ENCODE results near the gene IDH3A. TPM values are rescaled to one million over a fixed set of nuclear protein-coding genes. Genes with fewer than 3 reads are reported as not detected.

IDH3A gene
- polyA plus RNA-seq, 3 donors: 48.8 to 54.3 (median 52.6) TPM

- DNase-seq (ENCODE audit: extremely low read depth in 1 of 11, low read depth in 9 of 11, low spot score in 4 of 11): no peak
These were observed 43.8 kb downstream of the IDH3A start for GRCh38 chr15:78192826-78193594.

- no peak for DNase-seq (ENCODE audit: extremely low read depth in 1 of 11, low read depth in 9 of 11, low spot score in 4 of 11)
These were observed 44.8 kb downstream of the IDH3A start for GRCh38 chr15:78193731-78194567.

GRCh38 chr15:78194568-78194925 is 45.4 kb downstream of the IDH3A start:
- DNase-seq (ENCODE audit: extremely low read depth in 1 of 11, low read depth in 9 of 11, low spot score in 4 of 11): no peak

GRCh38 chr15:78195735-78196201 is 46.6 kb downstream of the IDH3A start:
- peak in 1 of 11 donors; percentile 12 for DNase-seq (ENCODE audit: extremely low read depth in 1 of 11, low read depth in 9 of 11, low spot score in 4 of 11)

GRCh38 chr15:78197632-78198031 is 48.5 kb downstream of the IDH3A start:
- DNase-seq (ENCODE audit: extremely low read depth in 1 of 11, low read depth in 9 of 11, low spot score in 4 of 11): no peak

GRCh38 chr15:78200276-78200930 is 51.2 kb downstream of the IDH3A start:
- DNase-seq (ENCODE audit: extremely low read depth in 1 of 11, low read depth in 9 of 11, low spot score in 4 of 11): no peak

- DNase-seq (ENCODE audit: extremely low read depth in 1 of 11, low read depth in 9 of 11, low spot score in 4 of 11): no peak
These were observed 52.4 kb downstream of the IDH3A start for GRCh38 chr15:78201281-78202190.

GRCh38 chr15:78203346-78204225 is 54.4 kb downstream of the IDH3A start:
- DNase-seq (ENCODE audit: extremely low read depth in 1 of 11, low read depth in 9 of 11, low spot score in 4 of 11): no peak

- peak in 4 of 11 donors; percentile 33 to 66 (median 40) for DNase-seq (ENCODE audit: extremely low read depth in 1 of 11, low read depth in 9 of 11, low spot score in 4 of 11)
These were observed 55.5 kb downstream of the IDH3A start for GRCh38 chr15:78204351-78205309.

- no peak for DNase-seq (ENCODE audit: extremely low read depth in 1 of 11, low read depth in 9 of 11, low spot score in 4 of 11)
These were observed 56.2 kb downstream of the IDH3A start for GRCh38 chr15:78205337-78205736.

GRCh38 chr15:78205856-78206255 is 56.7 kb downstream of the IDH3A start:
- no peak for DNase-seq (ENCODE audit: extremely low read depth in 1 of 11, low read depth in 9 of 11, low spot score in 4 of 11)

GRCh38 chr15:78206326-78207109 is 57.4 kb downstream of the IDH3A start:
- DNase-seq (ENCODE audit: extremely low read depth in 1 of 11, low read depth in 9 of 11, low spot score in 4 of 11): no peak

GRCh38 chr15:78207110-78207458 is 57.9 kb downstream of the IDH3A start:
- no peak for DNase-seq (ENCODE audit: extremely low read depth in 1 of 11, low read depth in 9 of 11, low spot score in 4 of 11)

- DNase-seq (ENCODE audit: extremely low read depth in 1 of 11, low read depth in 9 of 11, low spot score in 4 of 11): no peak
These were observed 58.6 kb downstream of the IDH3A start for GRCh38 chr15:78207641-78208340.

GRCh38 chr15:78208341-78208844 is 59.2 kb downstream of the IDH3A start:
- DNase-seq (ENCODE audit: extremely low read depth in 1 of 11, low read depth in 9 of 11, low spot score in 4 of 11): no peak

All from renal cortex interstitium (tissue), 11 donors.